Stomach (tissue), 4 donors: ENCODE results near the gene PACSIN3.

Source experiments
- EP300 ChIP-seq: sonication (generic); formaldehyde crosslinking; IDR thresholded peaks from one replicate; pipeline ENCODE4 v1.6.1; 2017; ENCODE audit warnings: antibody characterized with exemption
- TF ChIP-seq, protein P1 (sequence below), 7 experiments: fragments of 450-650 bp in 4 of 7; fragments of 200-600 bp in 3 of 7; sonication (generic) in 3 of 7; IDR thresholded peaks; one replicate each; pipeline ENCODE4 v1.5.1; 2016 to 2019; ENCODE audit warnings: antibody characterized with exemption in 7 of 7, control low read depth in 2 of 7, mild to moderate bottlenecking in 1 of 7

- TF ChIP-seq, protein P1, sequence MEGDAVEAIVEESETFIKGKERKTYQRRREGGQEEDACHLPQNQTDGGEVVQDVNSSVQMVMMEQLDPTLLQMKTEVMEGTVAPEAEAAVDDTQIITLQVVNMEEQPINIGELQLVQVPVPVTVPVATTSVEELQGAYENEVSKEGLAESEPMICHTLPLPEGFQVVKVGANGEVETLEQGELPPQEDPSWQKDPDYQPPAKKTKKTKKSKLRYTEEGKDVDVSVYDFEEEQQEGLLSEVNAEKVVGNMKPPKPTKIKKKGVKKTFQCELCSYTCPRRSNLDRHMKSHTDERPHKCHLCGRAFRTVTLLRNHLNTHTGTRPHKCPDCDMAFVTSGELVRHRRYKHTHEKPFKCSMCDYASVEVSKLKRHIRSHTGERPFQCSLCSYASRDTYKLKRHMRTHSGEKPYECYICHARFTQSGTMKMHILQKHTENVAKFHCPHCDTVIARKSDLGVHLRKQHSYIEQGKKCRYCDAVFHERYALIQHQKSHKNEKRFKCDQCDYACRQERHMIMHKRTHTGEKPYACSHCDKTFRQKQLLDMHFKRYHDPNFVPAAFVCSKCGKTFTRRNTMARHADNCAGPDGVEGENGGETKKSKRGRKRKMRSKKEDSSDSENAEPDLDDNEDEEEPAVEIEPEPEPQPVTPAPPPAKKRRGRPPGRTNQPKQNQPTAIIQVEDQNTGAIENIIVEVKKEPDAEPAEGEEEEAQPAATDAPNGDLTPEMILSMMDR (IDR thresholded peaks at IDR 0.05), result no peak
- no peak for TF ChIP-seq EP300
These were observed 13.4 kb downstream of the PACSIN3 start for GRCh38 chr11:47172740-47173336.
